HG02840 (cell line): ENCODE measurements around the gene GOLGA7B.

ENCODE experiments used
- ATAC-seq: cut with Tn5 transposase; IDR thresholded peaks from one replicate; pipeline ENCODE4 v1.9.1; 2021; ENCODE audit warnings: mild to moderate bottlenecking, moderate library complexity, moderate number of reproducible peaks; ENCODE audit not compliant: unreplicated experiment, low FRiP score

Gene GOLGA7B

DNA sequence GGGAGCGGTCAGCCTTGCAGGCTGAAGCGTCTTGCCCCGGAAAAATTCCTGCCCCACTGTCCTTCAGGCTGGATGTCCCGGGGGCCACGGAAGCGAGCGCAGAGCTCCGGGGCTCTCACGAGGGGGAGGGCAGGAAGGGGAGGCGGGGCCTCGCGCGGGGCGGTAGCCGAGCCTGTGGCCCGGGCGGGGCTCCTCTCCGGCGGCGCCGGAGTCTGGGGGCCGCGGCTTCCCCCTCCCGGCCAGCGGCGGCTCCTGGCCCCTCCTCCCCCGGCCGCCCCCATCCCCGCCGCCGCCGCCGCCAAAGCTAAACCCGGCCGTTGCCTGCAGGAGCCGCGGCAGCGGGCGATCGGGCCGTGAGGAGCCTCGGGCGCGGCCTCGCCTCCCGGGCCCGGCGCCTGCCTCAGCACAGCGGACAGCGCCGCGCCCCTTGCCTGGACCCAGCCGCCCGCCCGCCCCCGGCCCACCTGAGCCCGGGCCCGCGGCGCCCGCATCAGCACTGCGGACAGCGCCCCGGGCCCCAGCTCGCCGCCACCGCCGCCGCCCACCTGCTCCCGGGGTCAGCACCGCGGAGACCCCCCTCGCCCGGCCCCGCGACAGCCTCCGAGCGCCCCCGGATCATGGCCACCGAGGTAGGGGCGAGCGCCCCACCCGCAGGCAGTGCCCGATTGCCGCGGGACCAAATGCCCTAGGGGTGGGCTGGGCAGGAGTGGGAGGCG is at the start of gene GOLGA7B:
Gene GOLGA7B (plus strand): TSS at position 157 of the 716 bp plus-strand sequence. CDS start 461 bp downstream, at position 618.
- ATAC-seq: no peak

DNA sequence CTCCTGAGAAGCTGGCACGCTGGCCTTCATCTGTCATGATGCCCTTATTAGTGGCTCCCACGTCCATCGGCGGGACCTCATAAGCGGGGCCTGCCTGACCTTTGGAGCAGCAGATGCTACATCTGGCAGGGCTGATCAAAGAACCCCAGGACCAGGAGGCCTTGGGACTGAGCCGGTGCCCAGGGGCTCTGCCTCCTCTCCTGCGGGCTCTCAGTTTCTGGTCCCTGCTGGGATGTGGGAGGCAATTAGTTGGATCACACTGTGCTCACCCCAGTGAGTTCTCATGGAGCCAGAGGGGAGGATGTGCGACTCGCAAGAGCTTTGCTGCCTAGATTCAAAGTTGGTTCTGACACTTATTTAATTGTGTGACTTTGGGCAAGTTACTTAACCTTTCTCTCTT is 49.2 kb upstream of the GOLGA7B start:
- ATAC-seq: no peak

DNA sequence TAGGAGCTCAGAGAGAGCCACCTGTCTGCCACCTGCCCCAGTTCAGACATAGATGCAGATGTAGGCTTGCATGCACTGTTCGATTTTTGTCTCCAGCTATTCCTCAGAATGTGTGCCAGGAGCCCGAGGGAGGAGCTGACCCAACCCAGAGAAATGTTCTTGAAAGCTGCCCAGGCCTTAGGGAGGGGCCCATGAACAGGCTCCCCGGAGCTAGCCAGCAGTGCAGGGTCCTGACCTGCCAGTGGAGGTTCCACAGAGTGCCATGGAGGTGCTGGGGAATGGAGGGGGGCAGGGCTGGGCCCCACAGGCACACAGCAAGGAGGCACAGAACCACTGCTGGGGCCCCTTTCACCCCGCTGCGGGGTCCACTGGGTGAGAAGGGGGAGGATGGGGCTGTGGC is 48.2 kb upstream of the GOLGA7B start:
- ATAC-seq: no peak

DNA sequence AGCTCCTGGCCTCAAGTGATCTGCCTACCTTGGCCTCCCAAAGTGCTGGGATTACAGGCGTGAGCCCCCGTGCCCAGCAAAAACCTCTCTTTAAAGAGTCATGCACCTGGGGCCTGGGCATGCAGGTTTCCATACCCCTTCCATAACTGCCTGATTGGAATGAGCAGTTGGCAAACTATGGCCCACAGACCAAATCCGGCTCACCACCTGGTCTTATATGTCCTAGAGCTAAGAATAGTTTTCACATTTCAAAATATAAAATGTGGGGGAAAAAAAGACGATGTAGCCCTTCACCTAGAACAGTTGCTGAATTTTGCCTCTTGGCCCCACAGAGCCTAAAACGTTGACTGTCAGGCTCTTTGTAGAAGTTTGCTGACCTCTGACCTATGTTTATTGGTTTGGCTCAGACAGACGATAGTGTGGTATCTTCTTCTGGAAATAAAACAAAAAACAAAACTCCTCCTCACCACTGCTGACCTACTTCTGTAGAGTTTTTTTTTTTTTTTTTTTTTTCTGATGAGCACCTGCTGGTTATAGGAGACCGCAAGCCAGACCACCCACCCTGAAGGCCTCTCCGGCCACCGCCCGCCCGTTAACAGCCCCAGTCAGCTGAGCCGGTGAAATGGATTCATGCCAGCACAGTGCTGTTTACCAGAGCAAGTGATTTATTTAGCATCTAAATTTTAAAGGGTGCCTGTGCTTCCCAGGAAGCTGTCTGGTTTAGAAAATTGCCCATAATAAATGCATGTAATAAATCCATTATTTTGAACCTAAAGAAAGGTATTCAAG is 44.4 kb upstream of the GOLGA7B start:
- no peak for ATAC-seq

DNA sequence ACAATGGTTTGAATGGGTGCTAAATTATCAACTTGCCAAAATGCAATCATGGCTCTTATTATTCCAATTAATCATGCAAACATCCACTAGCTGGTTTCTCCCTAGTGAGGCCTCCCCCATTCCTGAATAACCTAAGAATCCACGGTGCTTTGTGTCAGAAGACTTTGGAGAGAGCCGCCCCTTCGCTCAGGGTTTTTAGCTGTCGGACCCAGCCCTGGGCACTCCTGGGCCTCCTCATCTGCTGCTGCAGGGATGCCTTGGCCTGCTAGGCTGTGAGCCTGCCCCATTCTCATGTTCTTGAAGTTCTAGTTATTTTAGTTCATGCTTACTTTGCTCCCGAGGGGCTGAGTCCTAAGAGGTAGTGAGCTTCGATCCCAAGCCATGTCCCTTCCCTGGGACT is 43.7 kb upstream of the GOLGA7B start:
- ATAC-seq: no peak

DNA sequence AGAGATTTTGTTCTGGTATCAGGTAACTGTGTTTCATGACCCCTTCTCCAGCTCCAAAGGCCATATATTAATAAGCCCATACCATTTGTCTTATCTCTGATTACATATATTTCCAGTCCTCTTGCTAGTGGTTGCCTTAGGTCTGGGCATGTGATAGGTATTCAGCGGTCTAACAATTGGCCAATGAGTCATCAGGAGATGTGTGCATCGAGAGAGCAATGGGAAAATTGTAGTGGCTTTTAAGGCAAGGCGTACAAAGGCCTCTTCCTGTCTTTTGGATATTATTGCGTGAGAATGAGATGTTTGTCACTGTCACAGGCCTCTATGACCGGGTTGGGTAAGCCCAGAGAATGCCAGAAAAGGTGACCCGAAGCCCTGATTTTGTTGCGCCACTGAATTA is 39.2 kb upstream of the GOLGA7B start:
- no peak for ATAC-seq

DNA sequence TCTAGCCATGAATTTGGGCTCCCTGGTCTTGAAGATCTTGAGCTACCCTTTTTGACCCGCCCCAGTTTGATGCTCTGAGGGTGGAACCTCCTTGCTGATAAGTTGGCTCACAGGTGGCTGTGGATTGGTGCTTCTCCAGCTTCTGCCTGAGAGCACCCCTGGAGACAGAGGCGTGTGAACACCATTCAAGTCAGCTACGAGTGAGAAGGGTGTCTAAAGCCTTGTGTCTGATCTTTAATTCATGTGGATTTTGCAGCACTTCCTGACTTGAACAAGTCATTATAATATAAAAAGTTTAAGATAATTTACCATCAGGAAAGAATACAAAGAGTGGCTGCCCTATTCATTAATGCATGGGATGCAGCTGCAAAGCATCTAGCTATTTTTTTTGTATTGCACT is 37.7 kb upstream of the GOLGA7B start:
- no peak for ATAC-seq

DNA sequence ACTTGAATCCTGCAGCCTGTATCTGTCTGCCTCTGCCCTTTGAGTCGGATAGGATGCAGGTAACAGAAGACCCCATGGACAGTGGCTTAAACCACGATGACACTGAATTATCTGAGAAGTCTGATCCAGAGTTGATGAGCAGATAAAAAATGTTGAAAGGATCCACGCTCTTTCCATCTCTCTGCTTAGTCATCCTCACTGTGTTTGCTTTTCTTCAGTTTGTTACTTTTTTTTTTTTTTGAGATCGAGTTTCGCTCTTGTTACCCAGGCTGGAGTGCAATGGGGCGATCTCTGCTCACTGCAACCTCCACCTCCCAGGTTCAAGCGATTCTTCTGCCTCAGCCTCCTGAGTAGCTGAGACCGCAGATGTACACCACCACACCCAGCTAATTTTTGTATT is 36.9 kb upstream of the GOLGA7B start:
- ATAC-seq: no peak

DNA sequence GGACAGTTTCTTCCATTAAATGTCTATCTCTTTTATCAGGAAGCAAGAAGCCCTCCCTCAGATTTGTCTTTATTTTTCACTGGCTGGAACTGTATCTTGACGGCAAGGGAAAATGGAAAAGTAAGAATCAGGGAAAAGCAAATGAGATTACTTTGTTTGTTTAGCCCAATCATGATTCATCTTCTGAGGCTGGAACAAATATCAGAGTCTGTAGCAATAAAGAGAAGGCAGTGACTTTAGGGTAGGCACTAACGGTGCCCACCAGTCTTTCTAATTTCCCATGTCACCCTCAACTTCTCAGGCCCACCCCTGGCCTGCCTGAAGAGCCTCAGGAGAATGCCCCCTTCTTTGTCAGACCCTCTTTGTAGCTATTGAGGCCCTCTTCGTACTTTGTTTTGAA is 36.3 kb upstream of the GOLGA7B start:
- ATAC-seq: no peak

DNA sequence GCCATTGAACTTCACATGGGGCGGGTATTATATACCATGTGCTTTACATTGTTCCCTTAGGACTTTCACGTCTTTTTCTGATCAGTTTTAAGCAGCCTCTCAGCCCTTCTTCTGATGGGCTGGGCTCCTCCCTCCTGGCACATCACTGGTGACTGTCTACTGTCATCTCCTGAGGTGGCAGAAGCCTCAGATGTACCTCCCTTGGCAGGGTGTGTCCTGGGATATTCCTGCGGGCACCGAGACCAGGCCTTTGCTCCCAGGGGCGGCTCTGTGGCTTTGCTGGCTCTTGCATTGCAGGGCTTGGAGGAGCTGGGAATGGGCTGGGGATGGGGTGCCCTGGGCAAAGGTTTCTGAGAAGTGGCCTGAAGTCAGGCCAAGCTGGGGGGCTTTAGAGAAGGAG is 34.6 kb upstream of the GOLGA7B start:
- ATAC-seq: no peak

DNA sequence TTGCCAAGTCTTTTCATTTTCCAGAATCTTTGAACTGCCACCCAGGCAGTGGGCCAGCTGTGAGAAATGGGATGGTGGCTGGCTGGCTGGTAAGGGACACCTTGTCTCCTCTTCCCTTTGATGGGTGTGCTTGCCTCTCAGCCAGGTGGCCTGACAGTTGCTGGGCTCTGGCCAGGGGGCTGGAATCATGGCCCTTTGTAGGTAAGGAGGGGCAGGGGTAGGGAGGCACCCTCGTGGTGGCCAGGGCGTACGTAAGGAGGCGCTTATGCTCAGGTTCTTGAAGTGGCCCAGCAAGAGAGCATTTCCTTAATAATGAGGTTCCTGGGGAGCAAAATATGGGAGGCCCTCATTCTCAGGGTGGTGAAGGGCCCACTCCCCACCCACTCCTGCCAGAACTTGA is 33.0 kb upstream of the GOLGA7B start:
- no peak for ATAC-seq

DNA sequence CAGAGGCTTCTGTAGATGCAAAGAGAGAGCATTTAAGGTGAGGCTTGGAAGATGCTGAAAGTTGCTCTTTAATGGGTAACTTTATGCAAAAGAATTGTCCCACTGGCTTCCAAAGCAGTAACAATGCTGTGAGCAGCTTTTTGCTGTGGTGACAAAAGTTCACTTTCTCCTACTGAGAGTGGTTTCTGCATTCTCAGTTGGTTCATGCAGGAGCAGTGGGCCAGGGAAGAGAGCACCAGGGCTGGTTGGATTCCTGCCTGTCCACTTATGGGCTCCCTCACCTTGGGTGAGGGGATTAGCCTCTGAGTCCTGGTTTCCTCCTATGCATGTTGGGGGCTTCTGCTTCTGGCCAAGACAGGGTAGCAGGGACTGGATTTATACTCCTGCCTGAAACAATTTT is 31.1 kb upstream of the GOLGA7B start:
- no peak for ATAC-seq

DNA sequence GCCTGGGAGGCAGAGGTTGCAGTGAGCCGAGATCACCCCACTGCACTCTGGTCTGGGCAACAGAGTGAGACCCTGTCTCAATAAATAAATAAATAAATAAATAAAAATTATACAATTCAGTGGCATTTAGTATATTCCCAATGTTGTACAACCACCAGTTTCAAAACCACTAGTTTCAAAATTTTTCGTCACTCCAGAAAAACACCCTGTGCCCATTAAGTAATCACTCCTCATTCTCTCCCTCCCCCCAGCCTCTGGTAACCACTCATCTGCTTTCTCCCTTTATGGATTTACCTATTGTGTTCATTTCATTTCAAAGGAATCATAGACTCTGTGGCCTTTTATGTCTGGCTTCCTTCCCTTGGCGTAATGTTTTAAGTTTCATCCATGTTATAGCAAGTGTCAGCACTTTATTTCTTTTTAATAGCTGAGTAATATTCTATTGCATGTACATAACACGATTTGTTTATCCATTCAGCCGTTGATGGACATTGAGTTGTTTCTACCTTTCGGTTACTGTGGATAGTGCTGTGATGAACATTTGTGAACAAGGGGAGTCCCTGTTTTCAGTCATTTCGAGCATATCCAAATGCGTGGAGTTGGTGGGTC is 29.4 kb upstream of the GOLGA7B start:
- no peak for ATAC-seq

DNA sequence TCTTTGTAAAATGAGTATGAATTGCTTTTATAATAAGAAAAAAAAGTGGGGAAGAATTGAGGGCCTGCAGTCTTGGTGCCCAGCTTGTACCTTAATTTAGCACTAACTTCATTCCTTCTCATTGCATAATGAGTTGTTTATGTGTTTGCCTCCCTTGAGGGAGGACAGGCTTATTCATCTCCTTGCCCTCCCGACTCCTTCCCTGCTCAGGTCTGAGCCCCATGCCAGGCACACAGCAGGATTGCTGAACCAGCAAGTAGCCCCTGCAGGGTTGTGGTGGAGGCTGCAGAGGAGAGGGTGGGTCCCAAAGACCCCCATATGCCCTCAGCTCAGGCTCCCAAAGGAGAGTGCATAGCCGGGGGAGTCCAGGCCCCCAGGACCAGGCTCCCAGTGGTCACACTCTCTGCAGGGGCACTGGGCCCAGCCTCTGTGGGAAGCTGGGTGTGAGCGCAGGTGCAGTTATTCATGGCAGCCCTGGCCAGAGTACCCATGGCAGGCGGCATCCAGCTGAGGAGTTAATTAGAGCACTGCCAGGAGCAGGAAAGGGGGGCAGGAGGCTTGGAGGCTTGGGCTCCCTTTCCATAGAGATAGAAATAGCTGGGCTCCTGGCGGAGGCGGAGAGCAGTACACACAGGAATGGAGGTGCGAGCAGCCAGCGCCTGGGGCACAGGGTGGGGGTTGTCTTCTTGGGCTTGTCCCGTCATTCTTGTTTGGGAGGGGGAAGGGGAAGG is 28.2 kb upstream of the GOLGA7B start:
- ATAC-seq: no peak

DNA sequence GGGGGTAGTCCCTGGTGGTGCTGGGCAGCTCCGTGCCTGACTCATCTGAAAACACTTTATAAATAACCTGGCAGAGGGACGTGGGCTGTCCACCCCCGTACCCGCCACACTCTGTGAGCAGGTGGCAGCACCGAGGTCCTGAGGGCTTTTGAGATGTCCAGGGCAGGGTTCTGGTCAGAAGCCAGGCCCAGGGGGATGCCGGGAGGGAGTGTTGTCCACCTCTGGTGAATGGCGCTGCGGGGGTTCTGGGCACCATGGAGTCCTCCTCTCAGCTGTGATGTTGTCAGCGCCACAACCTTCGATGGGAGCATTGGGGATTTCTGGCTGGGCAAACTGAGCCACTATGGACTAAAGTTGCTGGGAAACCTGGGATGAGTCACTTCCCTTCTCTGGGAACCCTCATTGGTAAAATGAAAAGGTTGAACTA is 27.4 kb upstream of the GOLGA7B start:
- no peak for ATAC-seq

DNA sequence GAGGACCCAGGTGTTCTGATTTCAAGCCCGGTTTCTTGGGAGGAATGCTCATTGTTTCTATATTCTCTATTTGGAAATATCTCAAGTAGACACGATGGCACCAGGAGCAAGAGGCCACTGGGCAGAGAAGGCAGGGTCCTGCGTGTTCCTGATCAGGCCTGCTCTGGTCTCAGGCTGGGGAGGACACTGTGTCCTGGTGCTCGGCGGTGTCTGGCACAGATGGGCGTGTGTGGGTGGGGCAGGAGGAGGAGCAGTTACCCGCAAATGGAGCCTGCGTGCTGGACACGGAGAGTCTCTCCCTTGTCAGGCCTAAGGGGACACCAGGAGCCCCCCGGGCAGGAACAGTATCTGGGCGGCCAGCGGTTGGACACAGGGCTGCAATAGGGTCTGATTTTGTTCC is 25.9 kb upstream of the GOLGA7B start:
- no peak for ATAC-seq

DNA sequence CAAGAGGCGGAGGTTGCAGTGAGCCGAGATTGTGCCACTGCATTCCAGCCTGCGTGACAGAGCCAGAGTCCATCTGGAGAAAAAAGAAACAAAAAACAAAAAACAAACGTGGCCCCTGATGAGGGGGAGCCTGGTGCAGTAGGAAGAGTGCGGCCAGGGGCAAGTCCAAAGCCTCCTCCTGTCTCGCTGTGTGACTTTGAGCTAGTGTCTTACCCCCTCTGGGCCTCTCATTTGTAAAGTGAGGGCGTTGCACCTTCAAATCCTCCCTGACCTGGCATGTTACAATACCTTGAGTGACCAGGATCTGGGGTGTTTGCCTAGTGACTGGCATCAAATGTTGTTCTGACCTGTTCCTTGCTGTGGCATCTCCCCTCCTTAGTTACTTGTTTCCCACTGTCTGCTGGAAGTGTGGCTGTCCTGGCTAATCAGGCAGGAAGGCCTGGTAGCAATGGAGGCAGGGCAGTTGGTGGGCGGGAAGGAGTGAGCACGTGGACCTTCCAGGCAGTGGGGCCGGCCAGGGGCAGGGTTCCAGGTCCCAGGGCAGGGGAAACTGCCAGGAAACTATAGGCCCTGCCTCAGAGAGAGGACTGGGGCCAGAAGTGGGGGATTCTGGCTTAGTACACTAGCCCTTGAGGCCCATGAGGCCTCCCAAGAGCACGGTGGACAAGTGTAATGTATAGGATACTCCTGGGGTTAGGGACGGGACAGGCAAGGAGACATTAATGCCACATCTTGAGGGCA is 24.5 kb upstream of the GOLGA7B start:
- no peak for ATAC-seq

DNA sequence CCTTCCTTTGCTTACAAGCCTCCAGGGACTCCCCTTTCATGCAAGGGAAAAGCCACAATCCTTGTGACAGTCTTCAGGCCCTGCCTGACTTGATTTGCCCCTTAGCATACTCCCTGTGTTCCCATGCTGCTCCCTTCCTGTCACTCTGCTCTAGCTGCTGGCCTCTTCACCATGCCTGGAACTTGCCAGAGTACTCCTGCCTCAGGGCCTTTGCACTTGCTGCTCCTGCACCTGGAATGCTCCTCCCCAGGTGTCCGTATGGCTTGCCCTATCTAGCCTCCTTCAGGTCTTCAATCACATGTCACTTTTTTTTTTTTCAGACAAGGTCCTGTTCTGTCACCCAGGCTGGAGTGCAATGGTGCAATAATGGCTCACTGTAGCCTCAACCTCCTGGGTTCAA is 22.8 kb upstream of the GOLGA7B start:
- ATAC-seq: no peak

DNA sequence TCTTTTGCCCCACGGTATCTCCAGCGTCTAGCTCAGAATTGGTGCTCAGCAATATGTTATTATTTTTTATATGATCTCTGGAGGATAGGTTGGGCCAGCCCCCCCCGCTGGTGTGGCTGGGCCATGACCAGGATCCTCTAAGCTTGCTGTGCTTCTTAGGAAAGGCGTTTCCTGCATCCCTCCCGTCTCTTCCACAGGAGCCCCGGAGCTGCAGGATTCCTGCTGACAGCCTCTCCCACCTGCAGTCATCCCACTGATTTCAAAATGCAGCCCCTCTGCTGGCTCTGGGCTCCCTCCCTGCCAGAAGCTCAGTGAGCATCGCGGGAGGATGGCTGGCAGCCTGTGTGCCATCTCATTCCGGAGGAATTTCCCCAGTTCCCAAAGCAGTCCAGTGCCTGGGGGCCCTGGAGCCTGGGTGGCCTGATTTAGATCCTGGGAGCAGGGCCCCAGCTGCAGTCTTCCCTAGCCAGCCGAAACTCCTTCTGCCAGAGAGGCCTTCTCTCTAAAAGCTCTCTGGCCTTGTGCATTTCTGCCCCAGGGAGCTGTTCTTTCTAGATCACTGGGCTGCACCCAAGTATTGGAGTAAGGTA is 21.8 kb upstream of the GOLGA7B start:
- ATAC-seq: no peak

DNA sequence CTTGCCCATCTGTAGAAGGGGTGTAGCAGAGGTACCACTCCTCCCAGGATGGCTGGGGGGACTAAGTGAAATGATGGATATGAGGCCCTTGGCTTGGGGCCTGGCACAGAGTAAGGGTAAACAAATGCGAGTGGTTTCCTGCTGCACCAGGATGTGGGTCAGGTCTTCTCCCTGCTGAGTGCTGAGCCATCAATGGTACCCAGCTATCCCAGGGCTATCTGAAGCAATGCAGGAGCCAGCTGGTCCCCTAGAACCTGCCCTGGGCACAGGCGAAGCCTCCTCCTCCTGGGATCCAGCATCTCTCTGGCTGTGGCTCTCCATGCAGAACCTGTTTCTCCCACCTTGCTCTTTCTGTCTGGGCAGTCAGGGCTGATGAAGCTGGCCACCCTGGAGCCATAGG is 20.9 kb upstream of the GOLGA7B start:
- no peak for ATAC-seq
